Ovary (tissue), 3 donors: Measurements from ENCODE around the gene NSMCE3.

ENCODE experiments used
- EP300 ChIP-seq: sonication (generic); formaldehyde crosslinking; IDR thresholded peaks from one replicate; pipeline ENCODE4 v1.6.1; 2017; ENCODE audit warnings: antibody characterized with exemption
- TF ChIP-seq, protein P1 (sequence below), 3 donors: fragments of 450-650 bp in 2 of 3; fragments of 200-600 bp in 1 of 3; IDR thresholded peaks; one replicate each; pipeline versions ENCODE4 v1.5.1 to v1.8.0; 2016 to 2022; ENCODE audit warnings: antibody characterized with exemption in 3 of 3, mild to moderate bottlenecking in 1 of 3
- donor health status: DM: no; HTN: no; CAD: no.

DNA sequence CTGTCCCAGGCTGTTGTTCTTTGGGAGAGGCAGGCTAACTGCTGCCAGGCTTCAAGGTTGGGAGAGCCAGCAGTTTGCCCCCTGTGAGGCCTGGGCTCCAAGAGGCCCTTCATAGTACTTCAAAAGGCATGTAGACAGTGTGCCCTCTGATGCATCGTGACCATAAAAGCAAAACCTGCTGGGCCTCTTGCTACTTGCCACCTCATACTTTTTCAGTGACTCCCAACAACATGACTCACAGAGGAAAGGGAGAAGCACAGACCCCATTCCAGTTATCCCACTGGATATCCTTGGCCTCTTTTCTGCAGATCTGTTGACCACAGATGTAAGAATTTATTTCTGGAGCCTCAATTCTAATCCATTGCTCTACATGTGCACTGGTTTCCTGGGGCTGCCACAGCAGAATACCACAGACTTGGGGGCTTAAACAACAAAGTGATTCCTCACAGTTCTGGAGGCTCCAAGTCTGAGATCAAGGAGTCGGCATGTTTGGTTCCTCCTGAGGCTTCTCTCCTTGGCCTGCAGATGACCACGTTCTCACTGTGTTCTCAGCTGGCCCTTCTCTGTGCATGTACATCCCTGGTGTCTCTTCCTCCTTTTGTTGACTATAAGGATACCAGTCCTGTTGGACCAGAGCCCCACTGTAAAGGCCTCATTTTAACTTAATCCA lies 8.9 kb upstream of the NSMCE3 start:
- TF ChIP-seq, protein P1, sequence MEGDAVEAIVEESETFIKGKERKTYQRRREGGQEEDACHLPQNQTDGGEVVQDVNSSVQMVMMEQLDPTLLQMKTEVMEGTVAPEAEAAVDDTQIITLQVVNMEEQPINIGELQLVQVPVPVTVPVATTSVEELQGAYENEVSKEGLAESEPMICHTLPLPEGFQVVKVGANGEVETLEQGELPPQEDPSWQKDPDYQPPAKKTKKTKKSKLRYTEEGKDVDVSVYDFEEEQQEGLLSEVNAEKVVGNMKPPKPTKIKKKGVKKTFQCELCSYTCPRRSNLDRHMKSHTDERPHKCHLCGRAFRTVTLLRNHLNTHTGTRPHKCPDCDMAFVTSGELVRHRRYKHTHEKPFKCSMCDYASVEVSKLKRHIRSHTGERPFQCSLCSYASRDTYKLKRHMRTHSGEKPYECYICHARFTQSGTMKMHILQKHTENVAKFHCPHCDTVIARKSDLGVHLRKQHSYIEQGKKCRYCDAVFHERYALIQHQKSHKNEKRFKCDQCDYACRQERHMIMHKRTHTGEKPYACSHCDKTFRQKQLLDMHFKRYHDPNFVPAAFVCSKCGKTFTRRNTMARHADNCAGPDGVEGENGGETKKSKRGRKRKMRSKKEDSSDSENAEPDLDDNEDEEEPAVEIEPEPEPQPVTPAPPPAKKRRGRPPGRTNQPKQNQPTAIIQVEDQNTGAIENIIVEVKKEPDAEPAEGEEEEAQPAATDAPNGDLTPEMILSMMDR (IDR thresholded peaks at IDR 0.05), result no peak
- TF ChIP-seq EP300, result no peak
